ENCODE data around the gene CBLC. TPM values are rescaled to one million over a fixed set of nuclear protein-coding genes. Genes with fewer than 3 reads are reported as not detected.
"Not testable (repeated sequence)": the region's sequence is repeated elsewhere in the genome, so short reads cannot be mapped to it uniquely, and the experiment has no call there.

The CBLC gene
- total RNA-seq, 1 experiment from 2014 or later, result not detected

DNA sequence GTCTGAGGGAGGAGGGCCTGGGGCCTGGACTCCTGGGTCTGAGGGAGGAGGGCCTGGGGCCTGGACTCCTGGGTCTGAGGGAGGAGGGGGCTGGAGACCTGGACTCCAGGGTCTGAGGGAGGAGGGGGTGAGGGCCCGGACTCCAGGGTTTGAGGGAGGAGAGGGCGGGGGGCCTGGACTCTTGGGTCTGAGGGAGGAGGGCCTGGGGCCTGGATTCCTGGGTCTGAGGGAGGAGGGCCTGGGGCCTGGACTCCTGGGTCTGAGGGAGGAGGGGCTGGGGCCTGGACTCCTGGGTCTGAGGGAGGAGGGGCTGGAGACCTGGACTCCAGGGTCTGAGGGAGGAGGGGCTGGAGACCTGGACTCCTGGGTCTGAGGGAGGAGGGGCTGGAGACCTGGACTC is 4.0 kb downstream of the CBLC start:
- not testable (repeated sequence) for H3K9me3 ChIP-seq (ENCODE audit: low read length); H3K27me3 ChIP-seq (ENCODE audit: low read length); H3K27ac ChIP-seq (ENCODE audit: low read length); H4K20me1 ChIP-seq (ENCODE audit: insufficient read depth, low read depth, low read length); H3K4me3 ChIP-seq (ENCODE audit: low read length); H3K36me3 ChIP-seq (ENCODE audit: insufficient read depth, low read length); H3K9ac ChIP-seq (ENCODE audit: low read length); DNase-seq; H3K9me2 ChIP-seq (replicated peaks; ENCODE audit: insufficient read depth, low read length); H2AFZ ChIP-seq (ENCODE audit: low read length); H3K79me2 ChIP-seq (ENCODE audit: low read length); H3K4me1 ChIP-seq (ENCODE audit: low read length); H3K4me2 ChIP-seq (ENCODE audit: low read depth, low read length, poor library complexity, severe bottlenecking)

GRCh38 chr19:44782729-44783128 is 5.0 kb downstream of the CBLC start:
- Histone ChIP-seq H3K4me1 (ENCODE audit: low read length) (no peaks in the 10 kb centered on the region), H3K9me3 (ENCODE audit: low read length) (no peaks in the 10 kb centered on the region), H3K4me3 (ENCODE audit: low read length) (no peak overlapping the region), H3K27me3 (ENCODE audit: low read length) (no peaks in the 10 kb centered on the region), H3K27ac (ENCODE audit: low read length) (no peak overlapping the region), H3K79me2 (ENCODE audit: low read length) (no peaks in the 10 kb centered on the region), H2AFZ (ENCODE audit: low read length) (no peak overlapping the region), H4K20me1 (ENCODE audit: insufficient read depth, low read depth, low read length) (no peaks in the 10 kb centered on the region), H3K36me3 (ENCODE audit: insufficient read depth, low read length) (no peaks in the 10 kb centered on the region), H3K4me2 (ENCODE audit: low read depth, low read length, poor library complexity, severe bottlenecking) (no peak overlapping the region), H3K9me2 (replicated peaks; ENCODE audit: insufficient read depth, low read length) (no peaks in the 10 kb centered on the region), H3K9ac (ENCODE audit: low read length) (no peak overlapping the region)
- no peak for DNase-seq

DNA sequence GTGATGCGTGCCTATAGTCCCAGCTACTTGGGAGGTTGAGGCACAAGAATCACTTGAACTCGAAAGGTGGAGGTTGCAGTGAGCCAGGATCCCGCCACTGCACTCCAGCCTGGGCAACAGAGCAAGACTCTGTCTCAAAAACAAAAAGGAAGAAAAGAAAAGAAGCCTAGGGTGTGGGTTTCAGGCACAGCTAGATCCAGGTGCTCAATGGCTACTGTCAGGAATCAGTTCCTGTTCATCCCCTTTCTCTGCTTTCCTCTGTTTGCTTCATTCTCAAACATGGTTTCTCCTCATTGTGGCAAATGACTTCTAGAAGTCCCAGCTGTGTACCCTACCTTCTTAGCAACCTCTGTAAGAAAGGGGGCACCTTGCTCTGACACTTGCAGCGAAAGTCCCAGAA is 5.9 kb downstream of the CBLC start:
- H3K4me1 ChIP-seq (ENCODE audit: low read length), result no peaks in the 10 kb centered on the region
- H4K20me1 ChIP-seq (ENCODE audit: insufficient read depth, low read depth, low read length), result no peaks in the 10 kb centered on the region
- DNase-seq, result no peak
- no peak overlapping the region for H3K9ac ChIP-seq (ENCODE audit: low read length)
- H3K4me2 ChIP-seq (ENCODE audit: low read depth, low read length, poor library complexity, severe bottlenecking), result no peak overlapping the region
- no peaks in the 10 kb centered on the region for H3K9me2 ChIP-seq (replicated peaks; ENCODE audit: insufficient read depth, low read length)
- H3K27ac ChIP-seq (ENCODE audit: low read length), result no peak overlapping the region
- H3K27me3 ChIP-seq (ENCODE audit: low read length), result no peaks in the 10 kb centered on the region
- H3K4me3 ChIP-seq (ENCODE audit: low read length), result no peak overlapping the region
- no peaks in the 10 kb centered on the region for H3K36me3 ChIP-seq (ENCODE audit: insufficient read depth, low read length)
- no peaks in the 10 kb centered on the region for H3K79me2 ChIP-seq (ENCODE audit: low read length)
- H3K9me3 ChIP-seq (ENCODE audit: low read length), result no peaks in the 10 kb centered on the region
- H2AFZ ChIP-seq (ENCODE audit: low read length), result no peak overlapping the region

GRCh38 chr19:44785271-44785670 is 7.6 kb downstream of the CBLC start:
- no peaks in the 10 kb centered on the region for H3K36me3 ChIP-seq (ENCODE audit: insufficient read depth, low read length)
- H3K4me1 ChIP-seq (ENCODE audit: low read length), result no peaks in the 10 kb centered on the region
- no peak overlapping the region for H3K27ac ChIP-seq (ENCODE audit: low read length)
- no peak overlapping the region for H2AFZ ChIP-seq (ENCODE audit: low read length)
- no peak overlapping the region for H3K9ac ChIP-seq (ENCODE audit: low read length)
- DNase-seq, result no peak
- H4K20me1 ChIP-seq (ENCODE audit: insufficient read depth, low read depth, low read length), result no peaks in the 10 kb centered on the region
- no peaks in the 10 kb centered on the region for H3K79me2 ChIP-seq (ENCODE audit: low read length)
- H3K4me3 ChIP-seq (ENCODE audit: low read length), result no peak overlapping the region
- H3K4me2 ChIP-seq (ENCODE audit: low read depth, low read length, poor library complexity, severe bottlenecking), result no peak overlapping the region
- H3K9me3 ChIP-seq (ENCODE audit: low read length), result no peaks in the 10 kb centered on the region
- no peaks in the 10 kb centered on the region for H3K27me3 ChIP-seq (ENCODE audit: low read length)
- H3K9me2 ChIP-seq (replicated peaks; ENCODE audit: insufficient read depth, low read length), result no peaks in the 10 kb centered on the region

- Histone ChIP-seq H3K4me1 (ENCODE audit: low read length) (no peaks in the 10 kb centered on the region), H4K20me1 (ENCODE audit: insufficient read depth, low read depth, low read length) (no peaks in the 10 kb centered on the region), H3K27me3 (ENCODE audit: low read length) (no peaks in the 10 kb centered on the region), H2AFZ (ENCODE audit: low read length) (no peak overlapping the region), H3K9ac (ENCODE audit: low read length) (no peak overlapping the region), H3K27ac (ENCODE audit: low read length) (no peak overlapping the region), H3K9me3 (ENCODE audit: low read length) (no peaks in the 10 kb centered on the region), H3K9me2 (replicated peaks; ENCODE audit: insufficient read depth, low read length) (no peaks in the 10 kb centered on the region), H3K4me3 (ENCODE audit: low read length) (no peak overlapping the region), H3K4me2 (ENCODE audit: low read depth, low read length, poor library complexity, severe bottlenecking) (no peak overlapping the region), H3K36me3 (ENCODE audit: insufficient read depth, low read length) (no peaks in the 10 kb centered on the region), H3K79me2 (ENCODE audit: low read length) (no peaks in the 10 kb centered on the region)
- DNase-seq, result no peak
Measured at GRCh38 chr19:44785993-44786392, 8.3 kb downstream of the CBLC start.

DNA sequence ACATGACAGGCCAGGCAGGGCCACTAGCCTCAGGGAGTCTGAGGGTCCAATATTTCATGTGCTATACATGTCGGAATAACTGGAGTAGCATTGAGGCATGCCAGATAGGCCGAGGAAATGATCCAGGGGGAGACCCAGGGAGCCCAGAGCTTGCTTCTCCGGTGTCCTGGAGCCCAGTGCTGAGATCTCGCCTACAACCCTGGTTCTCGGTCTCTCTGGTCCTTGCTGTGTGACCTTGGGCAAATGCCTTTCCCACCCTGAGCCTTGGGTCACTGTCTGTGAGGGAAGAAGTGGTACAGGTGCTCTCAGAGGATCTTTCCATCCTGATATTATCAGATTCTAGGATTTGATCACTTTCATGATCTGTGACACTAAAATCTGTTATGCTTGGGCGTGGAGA is 11.3 kb downstream of the CBLC start:
- Histone ChIP-seq H3K9ac (ENCODE audit: low read length) (no peak overlapping the region), H3K36me3 (ENCODE audit: insufficient read depth, low read length) (no peaks in the 10 kb centered on the region), H3K9me3 (ENCODE audit: low read length) (no peaks in the 10 kb centered on the region), H3K27ac (ENCODE audit: low read length) (no peak overlapping the region), H3K79me2 (ENCODE audit: low read length) (no peaks in the 10 kb centered on the region), H3K4me1 (ENCODE audit: low read length) (no peaks in the 10 kb centered on the region), H4K20me1 (ENCODE audit: insufficient read depth, low read depth, low read length) (no peaks in the 10 kb centered on the region), H3K27me3 (ENCODE audit: low read length) (no peaks in the 10 kb centered on the region), H3K4me3 (ENCODE audit: low read length) (no peak overlapping the region), H3K9me2 (replicated peaks; ENCODE audit: insufficient read depth, low read length) (no peaks in the 10 kb centered on the region), H2AFZ (ENCODE audit: low read length) (no peak overlapping the region), H3K4me2 (ENCODE audit: low read depth, low read length, poor library complexity, severe bottlenecking) (no peak overlapping the region)
- no peak for DNase-seq

DNA sequence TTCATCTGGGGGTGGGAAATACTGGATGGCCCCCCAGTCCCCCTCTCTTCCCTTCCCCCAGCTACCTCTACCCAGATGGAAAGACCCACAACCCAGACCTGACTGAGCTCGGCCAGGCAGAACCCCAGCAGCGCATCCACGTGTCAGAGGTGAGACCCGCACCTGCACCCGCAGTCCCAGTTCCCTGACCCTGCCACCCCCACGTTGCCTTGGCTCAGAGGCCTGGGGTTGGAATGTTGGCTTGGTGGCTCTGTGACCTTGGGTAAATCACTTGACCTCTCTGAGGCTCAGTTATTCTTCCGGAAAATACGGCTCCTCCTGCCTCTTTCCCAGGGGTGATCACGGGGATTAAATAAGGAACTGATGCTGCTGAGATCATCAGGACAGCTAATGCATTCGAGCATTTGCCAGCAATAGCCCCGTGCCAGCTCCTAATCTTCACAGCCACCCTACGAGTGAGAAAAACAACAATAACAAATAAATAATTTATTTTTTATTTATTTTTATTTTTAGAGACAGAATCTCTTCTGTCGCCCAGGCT is 12.3 kb downstream of the CBLC start:
- Histone ChIP-seq H3K79me2 (ENCODE audit: low read length) (no peaks in the 10 kb centered on the region), H3K4me3 (ENCODE audit: low read length) (no peak overlapping the region), H3K27me3 (ENCODE audit: low read length) (no peaks in the 10 kb centered on the region), H3K9me2 (replicated peaks; ENCODE audit: insufficient read depth, low read length) (no peaks in the 10 kb centered on the region), H3K27ac (ENCODE audit: low read length) (no peak overlapping the region), H3K9ac (ENCODE audit: low read length) (no peak overlapping the region), H3K4me2 (ENCODE audit: low read depth, low read length, poor library complexity, severe bottlenecking) (no peak overlapping the region), H4K20me1 (ENCODE audit: insufficient read depth, low read depth, low read length) (no peaks in the 10 kb centered on the region), H3K4me1 (ENCODE audit: low read length) (no peaks in the 10 kb centered on the region), H2AFZ (ENCODE audit: low read length) (no peak overlapping the region), H3K36me3 (ENCODE audit: insufficient read depth, low read length) (no peaks in the 10 kb centered on the region), H3K9me3 (ENCODE audit: low read length) (no peaks in the 10 kb centered on the region)
- no peak for DNase-seq

- Histone ChIP-seq H3K9ac (ENCODE audit: low read length) (no peak overlapping the region), H3K36me3 (ENCODE audit: insufficient read depth, low read length) (no peaks in the 10 kb centered on the region), H3K79me2 (ENCODE audit: low read length) (no peaks in the 10 kb centered on the region), H3K4me3 (ENCODE audit: low read length) (no peak overlapping the region), H2AFZ (ENCODE audit: low read length) (no peak overlapping the region), H3K9me3 (ENCODE audit: low read length) (no peaks in the 10 kb centered on the region), H3K27me3 (ENCODE audit: low read length) (no peaks in the 10 kb centered on the region), H3K27ac (ENCODE audit: low read length) (no peak overlapping the region), H3K9me2 (replicated peaks; ENCODE audit: insufficient read depth, low read length) (no peaks in the 10 kb centered on the region), H4K20me1 (ENCODE audit: insufficient read depth, low read depth, low read length) (no peaks in the 10 kb centered on the region), H3K4me2 (ENCODE audit: low read depth, low read length, poor library complexity, severe bottlenecking) (no peak overlapping the region), H3K4me1 (ENCODE audit: low read length) (no peaks in the 10 kb centered on the region)
- DNase-seq, result no peak
Measured at GRCh38 chr19:44792281-44792680, 14.6 kb downstream of the CBLC start.

DNA sequence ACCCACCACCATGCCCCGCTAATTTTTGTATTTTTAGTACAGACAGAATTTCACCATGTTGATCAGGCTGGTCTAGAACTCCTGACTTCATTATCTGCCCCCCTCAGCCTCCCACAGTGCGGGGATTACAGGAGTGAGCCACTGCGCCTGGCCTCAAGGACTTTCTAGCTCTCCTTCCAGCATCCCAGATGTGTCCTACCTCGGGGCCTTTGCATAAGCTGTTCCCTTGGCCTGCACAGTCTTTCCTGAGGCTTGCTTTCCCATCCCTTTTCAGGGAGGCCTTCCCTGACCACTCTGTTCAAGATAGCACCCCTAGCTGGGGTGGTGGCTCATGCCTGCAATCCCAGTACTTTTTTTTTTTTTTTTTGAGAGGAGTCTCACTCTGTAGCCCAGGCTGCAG is 16.9 kb downstream of the CBLC start:
- DNase-seq, result no peak
- Histone ChIP-seq H4K20me1 (ENCODE audit: insufficient read depth, low read depth, low read length) (no peaks in the 10 kb centered on the region), H3K4me1 (ENCODE audit: low read length) (no peaks in the 10 kb centered on the region), H3K27me3 (ENCODE audit: low read length) (no peaks in the 10 kb centered on the region), H2AFZ (ENCODE audit: low read length) (no peak overlapping the region), H3K36me3 (ENCODE audit: insufficient read depth, low read length) (no peaks in the 10 kb centered on the region), H3K79me2 (ENCODE audit: low read length) (no peaks in the 10 kb centered on the region), H3K4me3 (ENCODE audit: low read length) (no peak overlapping the region), H3K9ac (ENCODE audit: low read length) (no peak overlapping the region), H3K9me3 (ENCODE audit: low read length) (no peaks in the 10 kb centered on the region), H3K27ac (ENCODE audit: low read length) (no peak overlapping the region), H3K9me2 (replicated peaks; ENCODE audit: insufficient read depth, low read length) (no peaks in the 10 kb centered on the region), H3K4me2 (ENCODE audit: low read depth, low read length, poor library complexity, severe bottlenecking) (no peak overlapping the region)
